HG03565 (cell line): ENCODE results near the gene LARP1B.
"Not testable (repeated sequence)": the region's sequence is repeated elsewhere in the genome, so short reads cannot be mapped to it uniquely, and the experiment has no call there.

Experiments
- ATAC-seq: cut with Tn5 transposase; IDR thresholded peaks from one replicate; pipeline ENCODE4 v1.9.1; 2021; ENCODE audit warnings: mild to moderate bottlenecking, moderate library complexity; ENCODE audit not compliant: unreplicated experiment

LARP1B gene

GRCh38 chr4:128060699-128061565 is at the start of gene LARP1B:
LARP1B (plus strand) TSS chr4:128061312; CDS start chr4:128074952, 13,640 bp downstream.
- ATAC-seq = peak; percentile 84

- no peak for ATAC-seq
Measured at GRCh38 chr4:128025319-128025718, 35.8 kb upstream of the LARP1B start.

GRCh38 chr4:128029907-128030306 is 31.2 kb upstream of the LARP1B start:
- ATAC-seq = no peak

- no peak for ATAC-seq
Measured at GRCh38 chr4:128031756-128032384, 29.2 kb upstream of the LARP1B start.

- no peak for ATAC-seq
Measured at GRCh38 chr4:128039568-128039967, 21.5 kb upstream of the LARP1B start.

- ATAC-seq = not testable (repeated sequence)
Measured at GRCh38 chr4:128047019-128047418, 14.1 kb upstream of the LARP1B start.

GRCh38 chr4:128047514-128047913 is 13.6 kb upstream of the LARP1B start:
- not testable (repeated sequence) for ATAC-seq

- ATAC-seq = not testable (repeated sequence)
Measured at GRCh38 chr4:128051229-128051628, 9.9 kb upstream of the LARP1B start.

GRCh38 chr4:128054907-128055306 is 6.2 kb upstream of the LARP1B start:
- not testable (repeated sequence) for ATAC-seq

- ATAC-seq = not testable (repeated sequence)
Measured at GRCh38 chr4:128055441-128056206, 5.5 kb upstream of the LARP1B start.

GRCh38 chr4:128056396-128056795 is 4.7 kb upstream of the LARP1B start:
- no peak for ATAC-seq

GRCh38 chr4:128060121-128060698 is 902 bp upstream of the LARP1B start:
- no peak for ATAC-seq

- ATAC-seq = peak; percentile 23
Measured at GRCh38 chr4:128061566-128062536, 739 bp downstream of the LARP1B start.

- not testable (repeated sequence) for ATAC-seq
Measured at GRCh38 chr4:128066453-128066820, 5.3 kb downstream of the LARP1B start.

- no peak for ATAC-seq
Measured at GRCh38 chr4:128068918-128069317, 7.8 kb downstream of the LARP1B start.

GRCh38 chr4:128076464-128076863 is 15.4 kb downstream of the LARP1B start:
- ATAC-seq = no peak

GRCh38 chr4:128095293-128095692 is 34.2 kb downstream of the LARP1B start:
- ATAC-seq = not testable (repeated sequence)

GRCh38 chr4:128107766-128108165 is 46.7 kb downstream of the LARP1B start:
- no peak for ATAC-seq

- no peak for ATAC-seq
Measured at GRCh38 chr4:128123036-128123435, 61.9 kb downstream of the LARP1B start.

- no peak for ATAC-seq
Measured at GRCh38 chr4:128130621-128131020, 69.5 kb downstream of the LARP1B start.
